HCT116 (cell line): ENCODE results near the gene CCSAP. TPM values are rescaled to one million over a fixed set of nuclear protein-coding genes. Genes with fewer than 3 reads are reported as not detected.

ENCODE experiments used
- ATAC-seq: fragments of 200-7000 bp; cut with Tn5 transposase; 2 replicates; pipeline ENCODE4 v1.9.1; 2020; ENCODE audit warnings: mild to moderate bottlenecking, moderate library complexity
- BruUV-seq: library from RNA; stranded (reverse); fragments of 400-500 nt; replicated peaks from 2 replicates; lab custom pipeline; 2021; lab: Mats Ljungman, UMichigan
- CTCF ChIA-PET: fragments of 300-600 bp; sonication (Branson Sonifier 250); formaldehyde crosslinking; loops from one replicate; lab custom pipeline; 2021; ENCODE audit warnings: antibody characterized with exemption; lab: Charles Lee
- POLR2A ChIA-PET: fragments of 300-600, 350-600 bp; sonication (Branson Sonifier 250); formaldehyde crosslinking; loops from one replicate; lab custom pipeline; 2021; ENCODE audit warnings: antibody characterized with exemption; lab: Charles Lee
- RAD21 ChIA-PET, 2 experiments: fragments of 300-600 bp; sonication (Branson Sonifier 250); formaldehyde crosslinking; loops; one replicate each; lab custom pipeline; 2023; ENCODE audit warnings: low total read pairs in 2 of 2; ENCODE audit not compliant: uncharacterized antibody in 2 of 2, unreplicated experiment in 2 of 2, low non-redundant PET in 1 of 2; lab: Charles Lee
- DNase-seq: peaks from one replicate; pipeline ENCODE4 v3.0.0-alpha.2; 2010; ENCODE audit warnings: low read depth, low spot score
- H2AFZ ChIP-seq: fragments of 200-600 bp; shearing (Covaris generic), sonication (generic); 2 replicates; pipeline ENCODE4 v1.6.1; 2017; ENCODE audit warnings: low read depth, mixed run types, mixed read lengths, antibody characterized with exemption, low read length; ENCODE audit not compliant: poor library complexity, severe bottlenecking
- H3K27ac ChIP-seq: 2 replicates; pipeline ENCODE4 v1.5.1; 2012; ENCODE audit warnings: low read depth, low read length
- H3K27me3 ChIP-seq: fragments of 200-600 bp; sonication (generic); 2 replicates; pipeline ENCODE4 v1.6.1; 2016; ENCODE audit warnings: mixed run types, low read length, mixed read lengths; ENCODE audit not compliant: insufficient read depth
- H3K36me3 ChIP-seq, 2 experiments: fragments of 200-500 bp in 1 of 2; fragments of 200-600 bp in 1 of 2; sonication (Bioruptor generic) in 1 of 2; sonication (generic) in 1 of 2; 2 replicates each; pipeline versions ENCODE4 v1.5.1 to v1.6.1; 2014 to 2016; ENCODE audit warnings: low read length in 2 of 2, inconsistent platforms in 1 of 2, mixed read lengths in 1 of 2, mixed run types in 1 of 2; ENCODE audit not compliant: insufficient read depth in 2 of 2, control insufficient read depth in 1 of 2
- H3K4me1 ChIP-seq, 2 experiments: fragments of 200-600 bp in 1 of 2; sonication (generic) in 1 of 2; 2 replicates each; pipeline versions ENCODE4 v1.5.1 to v1.6.1; 2012 to 2017; ENCODE audit warnings: low read length in 2 of 2, inconsistent platforms in 1 of 2, mild to moderate bottlenecking in 1 of 2, mixed read lengths in 1 of 2, mixed run types in 1 of 2, moderate library complexity in 1 of 2; ENCODE audit not compliant: insufficient read depth in 2 of 2, control insufficient read depth in 1 of 2
- H3K4me2 ChIP-seq: fragments of 200-600 bp; sonication (generic); 2 replicates; pipeline ENCODE4 v1.6.1; 2017; ENCODE audit warnings: mixed run types, low read length, mixed read lengths
- H3K4me3 ChIP-seq, 2 experiments: fragments of 200-600 bp in 1 of 2; sonication (generic) in 1 of 2; replicated peaks in 1 of 2; 2 replicates each; pipeline ENCODE4 v1.5.1; 2011 to 2016; ENCODE audit warnings: low read length in 2 of 2, control low read depth in 1 of 2, low read depth in 1 of 2, mild to moderate bottlenecking in 1 of 2, mixed read lengths in 1 of 2, mixed run types in 1 of 2
- H3K79me2 ChIP-seq: fragments of 200-600 bp; sonication (generic); 2 replicates; pipeline ENCODE4 v1.6.1; 2017; ENCODE audit warnings: mild to moderate bottlenecking, mixed run types, low read length, moderate library complexity, mixed read lengths; ENCODE audit not compliant: insufficient read depth
- H3K9ac ChIP-seq: fragments of 200-600 bp; sonication (generic); 2 replicates; pipeline ENCODE4 v1.6.1; 2016; ENCODE audit warnings: low read length, mixed read lengths
- H3K9me2 ChIP-seq: fragments of 200-600 bp; sonication (generic), shearing (Covaris generic); 2 replicates; pipeline ENCODE4 v1.6.1; 2017; ENCODE audit warnings: mixed run types, mild to moderate bottlenecking, moderate library complexity; ENCODE audit not compliant: insufficient read depth
- H3K9me3 ChIP-seq, 2 experiments: fragments of 200-500 bp in 1 of 2; fragments of 200-600 bp in 1 of 2; sonication (Bioruptor generic) in 1 of 2; sonication (generic) in 1 of 2; 2 replicates each; pipeline ENCODE4 v1.6.1; 2014 to 2017; ENCODE audit warnings: low read length in 2 of 2, mixed read lengths in 2 of 2, inconsistent platforms in 1 of 2, low read depth in 1 of 2, mild to moderate bottlenecking in 1 of 2, mixed run types in 1 of 2, moderate library complexity in 1 of 2; ENCODE audit not compliant: control insufficient read depth in 1 of 2, insufficient read depth in 1 of 2
- H4K20me1 ChIP-seq: fragments of 200-600 bp; sonication (generic), shearing (Covaris generic); 2 replicates; pipeline ENCODE4 v1.6.1; 2017; ENCODE audit warnings: mixed run types, mild to moderate bottlenecking, moderate library complexity; ENCODE audit not compliant: insufficient read depth
- CEBPB ChIP-seq: IDR thresholded peaks from 2 replicates; pipeline ENCODE4 v1.6.1; 2012; ENCODE audit warnings: low read depth
- EGR1 ChIP-seq: IDR thresholded peaks from 2 replicates; pipeline ENCODE4 v1.6.1; 2012; ENCODE audit warnings: low read depth
- ELF1 ChIP-seq: IDR thresholded peaks from 2 replicates; pipeline ENCODE4 v1.6.1; 2012; ENCODE audit warnings: low read depth, borderline replicate concordance
- EZH2phosphoT487 ChIP-seq: fragments of 200-600 bp; IDR thresholded peaks from 2 replicates; pipeline ENCODE4 v1.6.1; 2018; ENCODE audit warnings: antibody characterized with exemption, borderline replicate concordance
- POLR2A ChIP-seq: IDR thresholded peaks from 2 replicates; pipeline ENCODE4 v1.7.0; 2011; ENCODE audit warnings: borderline replicate concordance; ENCODE audit not compliant: insufficient read depth, insufficient read length; ENCODE audit errors: extremely low read depth
- ZFX ChIP-seq: fragments of 450-650 bp; IDR thresholded peaks from 2 replicates; pipeline ENCODE4 v1.6.1; 2017
- ZNF274 ChIP-seq: fragments of 200-500 bp; sonication (Bioruptor generic); IDR thresholded peaks from 2 replicates; pipeline ENCODE4 v1.6.1; 2014; ENCODE audit warnings: mild to moderate bottlenecking, low read depth, low read length, inconsistent platforms
- intact Hi-C: fragments of 100-400 bp; cut with micrococcal nuclease; formaldehyde crosslinking; loops from 2 replicates; pipeline ENCODE4 v1.10.0; 2022
- total RNA-seq: library from RNA; stranded (reverse); gene quantifications from one replicate; pipeline ENCODE4 v1.2.1, GENCODE V29; 2021; ENCODE audit not compliant: unreplicated experiment
- TF ChIP-seq, protein P1 (sequence below), 3 experiments: fragments of 200-600 bp in 1 of 3; sonication (generic) in 1 of 3; IDR thresholded peaks in 2 of 3; conservative IDR thresholded peaks in 1 of 3; 2 replicates each; pipeline ENCODE4 v1.5.1; 2012 to 2017; ENCODE audit warnings: low read depth in 2 of 3, low read length in 2 of 3, antibody characterized with exemption in 1 of 3, borderline replicate concordance in 1 of 3, control low read depth in 1 of 3, mild to moderate bottlenecking in 1 of 3, mixed read lengths in 1 of 3, mixed run types in 1 of 3, moderate library complexity in 1 of 3; ENCODE audit not compliant: insufficient read depth in 1 of 3
- TF ChIP-seq, protein P2 (sequence below): IDR thresholded peaks from 2 replicates; pipeline ENCODE4 v1.6.1; 2012
- TF ChIP-seq, protein P3 (sequence below): IDR thresholded peaks from 2 replicates; pipeline ENCODE4 v1.6.1; 2012; ENCODE audit warnings: low read depth

Gene CCSAP
- total RNA-seq, 1 experiment from 2014 or later = 10.9 TPM

DNA sequence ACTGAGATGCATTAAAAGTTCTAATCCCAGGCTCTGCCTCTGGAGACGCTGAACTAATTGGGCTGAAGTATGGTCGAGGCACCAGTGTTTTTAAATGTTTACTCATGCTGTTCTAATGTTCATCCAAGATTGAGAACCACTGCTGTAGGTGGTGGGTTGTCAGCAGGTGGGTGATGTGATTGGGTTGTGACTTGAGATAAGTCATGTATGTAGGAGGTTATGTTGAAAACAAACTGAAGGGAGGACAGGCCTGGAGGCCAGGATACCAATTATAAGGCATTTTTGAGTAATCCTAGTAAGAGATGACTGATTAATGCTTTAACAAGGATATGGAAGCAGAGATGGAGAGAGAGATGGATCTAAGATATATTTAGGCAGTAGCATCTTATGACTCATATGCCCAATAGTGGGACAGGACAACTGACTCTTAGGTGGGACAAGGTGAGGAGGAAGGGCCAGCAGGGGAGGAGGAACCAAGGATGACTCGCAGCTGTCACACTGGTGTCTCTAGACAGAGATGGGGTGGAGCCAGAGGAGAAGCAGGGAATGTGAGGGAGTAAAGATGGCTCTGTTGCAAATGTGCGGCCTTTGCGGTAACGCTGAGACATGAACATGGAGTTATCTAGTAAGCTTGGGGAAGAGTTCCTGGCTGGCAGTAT lies 42.6 kb downstream of the CCSAP start (continued):
- TF ChIP-seq, protein P1, sequence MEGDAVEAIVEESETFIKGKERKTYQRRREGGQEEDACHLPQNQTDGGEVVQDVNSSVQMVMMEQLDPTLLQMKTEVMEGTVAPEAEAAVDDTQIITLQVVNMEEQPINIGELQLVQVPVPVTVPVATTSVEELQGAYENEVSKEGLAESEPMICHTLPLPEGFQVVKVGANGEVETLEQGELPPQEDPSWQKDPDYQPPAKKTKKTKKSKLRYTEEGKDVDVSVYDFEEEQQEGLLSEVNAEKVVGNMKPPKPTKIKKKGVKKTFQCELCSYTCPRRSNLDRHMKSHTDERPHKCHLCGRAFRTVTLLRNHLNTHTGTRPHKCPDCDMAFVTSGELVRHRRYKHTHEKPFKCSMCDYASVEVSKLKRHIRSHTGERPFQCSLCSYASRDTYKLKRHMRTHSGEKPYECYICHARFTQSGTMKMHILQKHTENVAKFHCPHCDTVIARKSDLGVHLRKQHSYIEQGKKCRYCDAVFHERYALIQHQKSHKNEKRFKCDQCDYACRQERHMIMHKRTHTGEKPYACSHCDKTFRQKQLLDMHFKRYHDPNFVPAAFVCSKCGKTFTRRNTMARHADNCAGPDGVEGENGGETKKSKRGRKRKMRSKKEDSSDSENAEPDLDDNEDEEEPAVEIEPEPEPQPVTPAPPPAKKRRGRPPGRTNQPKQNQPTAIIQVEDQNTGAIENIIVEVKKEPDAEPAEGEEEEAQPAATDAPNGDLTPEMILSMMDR (IDR thresholded peaks at IDR 0.05 in 2 of 3, conservative IDR thresholded peaks at IDR 0.05 in 1 of 3; ENCODE audit: borderline replicate concordance in 1 of 3, insufficient read depth in 1 of 3, low read depth in 2 of 3, low read length in 2 of 3) = no peak
- no peak for TF ChIP-seq EGR1
- TF ChIP-seq EZH2phosphoT487 = no peak
- no peak for TF ChIP-seq ZNF274

DNA sequence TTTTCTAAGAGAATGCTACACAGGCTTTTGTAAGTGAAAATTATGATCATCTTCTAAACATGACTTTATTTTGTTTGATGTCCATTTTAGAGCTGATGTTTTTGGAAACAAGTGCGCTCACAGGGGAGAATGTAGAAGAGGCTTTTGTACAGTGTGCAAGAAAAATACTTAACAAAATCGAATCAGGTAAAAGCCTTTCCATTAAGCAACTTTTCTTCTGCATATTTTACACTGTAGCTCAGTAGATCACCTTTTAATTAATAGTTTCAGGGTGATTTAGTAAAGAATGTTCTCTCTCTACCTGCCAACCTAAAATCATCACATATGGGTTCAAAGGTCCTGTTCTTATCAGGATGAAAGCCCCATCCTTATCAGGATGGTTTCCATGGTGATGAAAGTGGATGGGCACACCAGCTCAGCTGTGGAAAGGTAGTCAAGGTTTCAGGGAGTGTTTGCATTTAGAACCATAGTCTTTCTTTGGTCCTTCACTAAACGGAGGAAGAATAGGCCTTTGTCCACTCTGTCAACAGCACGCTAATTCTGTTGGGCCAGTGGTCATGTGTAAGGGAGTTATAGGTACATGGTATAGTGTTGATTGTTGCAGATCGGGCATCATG lies 43.9 kb downstream of the CCSAP start:
- H3K9me3 ChIP-seq = no peaks in the 10 kb centered on the region
- RAD21 ChIA-PET = no interaction called here
- no peak overlapping the region for H3K4me2 ChIP-seq
- no peak overlapping the region for H3K9ac ChIP-seq
- no peaks in the 10 kb centered on the region for H3K27me3 ChIP-seq
- no peaks in the 10 kb centered on the region for H3K9me2 ChIP-seq
- H3K36me3 ChIP-seq = peaks cover 6 to 25% of the 10 kb centered on the region in 2 experiments; a peak in 3 of 4 replicates
- no peak overlapping the region for H3K27ac ChIP-seq
- ATAC-seq = no peak
- POLR2A ChIA-PET = no interaction called here
- no peaks in the 10 kb centered on the region for H3K79me2 ChIP-seq
- no peak for DNase-seq
- TF ChIP-seq, protein P2, sequence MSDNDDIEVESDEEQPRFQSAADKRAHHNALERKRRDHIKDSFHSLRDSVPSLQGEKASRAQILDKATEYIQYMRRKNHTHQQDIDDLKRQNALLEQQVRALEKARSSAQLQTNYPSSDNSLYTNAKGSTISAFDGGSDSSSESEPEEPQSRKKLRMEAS = no peak
- TF ChIP-seq, protein P1 (IDR thresholded peaks at IDR 0.05 in 2 of 3, conservative IDR thresholded peaks at IDR 0.05 in 1 of 3; ENCODE audit: borderline replicate concordance in 1 of 3, insufficient read depth in 1 of 3, low read depth in 2 of 3, low read length in 2 of 3) = no peak
- TF ChIP-seq ZFX = no peak
- TF ChIP-seq EZH2phosphoT487 = no peak
- TF ChIP-seq ELF1 = no peak
- no peak for TF ChIP-seq CEBPB
- no peak for TF ChIP-seq EGR1
- TF ChIP-seq, protein P3, sequence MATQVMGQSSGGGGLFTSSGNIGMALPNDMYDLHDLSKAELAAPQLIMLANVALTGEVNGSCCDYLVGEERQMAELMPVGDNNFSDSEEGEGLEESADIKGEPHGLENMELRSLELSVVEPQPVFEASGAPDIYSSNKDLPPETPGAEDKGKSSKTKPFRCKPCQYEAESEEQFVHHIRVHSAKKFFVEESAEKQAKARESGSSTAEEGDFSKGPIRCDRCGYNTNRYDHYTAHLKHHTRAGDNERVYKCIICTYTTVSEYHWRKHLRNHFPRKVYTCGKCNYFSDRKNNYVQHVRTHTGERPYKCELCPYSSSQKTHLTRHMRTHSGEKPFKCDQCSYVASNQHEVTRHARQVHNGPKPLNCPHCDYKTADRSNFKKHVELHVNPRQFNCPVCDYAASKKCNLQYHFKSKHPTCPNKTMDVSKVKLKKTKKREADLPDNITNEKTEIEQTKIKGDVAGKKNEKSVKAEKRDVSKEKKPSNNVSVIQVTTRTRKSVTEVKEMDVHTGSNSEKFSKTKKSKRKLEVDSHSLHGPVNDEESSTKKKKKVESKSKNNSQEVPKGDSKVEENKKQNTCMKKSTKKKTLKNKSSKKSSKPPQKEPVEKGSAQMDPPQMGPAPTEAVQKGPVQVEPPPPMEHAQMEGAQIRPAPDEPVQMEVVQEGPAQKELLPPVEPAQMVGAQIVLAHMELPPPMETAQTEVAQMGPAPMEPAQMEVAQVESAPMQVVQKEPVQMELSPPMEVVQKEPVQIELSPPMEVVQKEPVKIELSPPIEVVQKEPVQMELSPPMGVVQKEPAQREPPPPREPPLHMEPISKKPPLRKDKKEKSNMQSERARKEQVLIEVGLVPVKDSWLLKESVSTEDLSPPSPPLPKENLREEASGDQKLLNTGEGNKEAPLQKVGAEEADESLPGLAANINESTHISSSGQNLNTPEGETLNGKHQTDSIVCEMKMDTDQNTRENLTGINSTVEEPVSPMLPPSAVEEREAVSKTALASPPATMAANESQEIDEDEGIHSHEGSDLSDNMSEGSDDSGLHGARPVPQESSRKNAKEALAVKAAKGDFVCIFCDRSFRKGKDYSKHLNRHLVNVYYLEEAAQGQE = no peak
- no peak for TF ChIP-seq POLR2A
- H3K4me3 ChIP-seq = no peak overlapping the region
- BruUV-seq = no TSS peak
- H3K4me1 ChIP-seq = no peaks in the 10 kb centered on the region
- intact Hi-C loops = no loop called here
- H4K20me1 ChIP-seq = no peaks in the 10 kb centered on the region
- CTCF ChIA-PET = no interaction called here
- H2AFZ ChIP-seq = no peak overlapping the region
